Upper lobe of left lung (tissue), 6 donors: ENCODE measurements around the gene NFIB. TPM values are rescaled to one million over a fixed set of nuclear protein-coding genes. Genes with fewer than 3 reads are reported as not detected.

Experiments
- ATAC-seq, 2 donors: fragments of 200-7000 bp; cut with Tn5 transposase; one replicate each; pipeline ENCODE4 v1.9.1; 2022; ENCODE audit warnings: mild to moderate bottlenecking in 2 of 2, moderate library complexity in 2 of 2; ENCODE audit not compliant: low FRiP score in 2 of 2
- DNase-seq, 2 donors: peaks; one replicate each; pipeline ENCODE4 v3.0.0-alpha.2; 2019 to 2020
- H3K27ac ChIP-seq, 4 donors: fragments of 200-600 bp; sonication (generic); one replicate each; pipeline ENCODE4 v1.5.1; 2016 to 2019
- H3K27me3 ChIP-seq, 4 donors: fragments of 200-600 bp; sonication (generic); one replicate each; pipeline ENCODE4 v1.5.1; 2017 to 2019
- H3K36me3 ChIP-seq, 4 donors: fragments of 200-600 bp; sonication (generic); one replicate each; pipeline ENCODE4 v1.5.1; 2016 to 2019
- H3K4me1 ChIP-seq, 4 donors: fragments of 200-600 bp; sonication (generic); one replicate each; pipeline ENCODE4 v1.5.1; 2018 to 2019
- H3K4me3 ChIP-seq, 4 donors: fragments of 200-600 bp; sonication (generic); one replicate each; pipeline ENCODE4 v1.5.1; 2017 to 2019; ENCODE audit warnings: mild to moderate bottlenecking in 2 of 4, moderate library complexity in 1 of 4
- H3K9me3 ChIP-seq, 4 donors: fragments of 200-600 bp; sonication (generic); one replicate each; pipeline ENCODE4 v1.5.1; 2018 to 2019
- EP300 ChIP-seq, 4 donors: sonication (generic); formaldehyde crosslinking; IDR thresholded peaks; one replicate each; pipeline ENCODE4 v1.5.1; 2017; ENCODE audit warnings: antibody characterized with exemption in 4 of 4, control low read depth in 2 of 4
- POLR2A ChIP-seq, 4 donors: fragments of 450-650 bp; IDR thresholded peaks; one replicate each; pipeline ENCODE4 v1.5.1; 2016 to 2017; ENCODE audit warnings: antibody characterized with exemption in 4 of 4, mild to moderate bottlenecking in 2 of 4
- POLR2AphosphoS5 ChIP-seq, 2 donors: sonication (generic); formaldehyde crosslinking; IDR thresholded peaks; one replicate each; pipeline ENCODE4 v1.5.1; 2017; ENCODE audit warnings: antibody characterized with exemption in 2 of 2
- WGBS, 2 donors: methylation state at CpG; one replicate each; pipeline ENCODE4 v1.1.5; 2017 to 2018; 5-methylcytosine and 5-hydroxymethylcytosine counted together
- total RNA-seq, 6 donors: library from RNA; depleted of rRNA in 4 of 6; stranded (reverse); fragments of >200 nt in 4 of 6; gene quantifications; one replicate each; pipeline versions ENCODE4 v1.1.0 to v1.2.1, GENCODE V29; 2016 to 2021
- TF ChIP-seq, protein P1 (sequence below), 6 experiments: fragments of 450-650 bp in 4 of 6; fragments of 200-600 bp in 2 of 6; sonication (generic) in 2 of 6; IDR thresholded peaks; one replicate each; pipeline ENCODE4 v1.5.1; 2016 to 2019; ENCODE audit warnings: antibody characterized with exemption in 6 of 6
- donor health status: DM: no; HTN: no; CAD: no; lungs with moderate emphysema.
- donor health status: DM: no; HTN: yes; CAD: no; lungs with severe emphysema.

The NFIB gene
- total RNA-seq, 6 donors from 2014 or later, result 33.9 to 109 (median 67.5) TPM

DNA sequence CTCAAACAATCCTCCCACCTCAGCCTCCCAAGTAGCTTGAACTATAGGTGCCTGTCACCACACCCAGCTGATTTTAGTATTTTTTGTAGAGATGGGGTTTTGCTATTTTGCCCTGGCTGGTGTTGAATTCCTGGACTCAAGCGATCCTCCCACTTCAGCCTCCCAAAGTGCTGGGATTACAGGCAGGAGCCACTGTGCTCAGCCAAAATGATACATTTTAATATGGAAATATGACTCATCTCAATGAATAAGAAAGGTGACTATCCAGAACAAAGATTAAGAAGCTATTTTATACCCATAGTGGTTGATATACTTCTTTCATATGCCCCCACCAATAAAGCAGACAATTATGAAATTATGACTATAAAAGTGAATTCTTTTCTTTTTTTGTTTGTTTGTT, 166.2 kb downstream of the NFIB start:
- no peaks in the 10 kb centered on the region for H3K9me3 ChIP-seq
- peaks cover 0 to 4% (median 0%) of the 10 kb centered on the region in 4 donors for H3K4me1 ChIP-seq
- no peak overlapping the region for H3K4me3 ChIP-seq
- 100% methylated on average over 1 of the region's 1 CpG for WGBS, 2 donors
- no peak overlapping the region for H3K27ac ChIP-seq
- TF ChIP-seq, protein P1, sequence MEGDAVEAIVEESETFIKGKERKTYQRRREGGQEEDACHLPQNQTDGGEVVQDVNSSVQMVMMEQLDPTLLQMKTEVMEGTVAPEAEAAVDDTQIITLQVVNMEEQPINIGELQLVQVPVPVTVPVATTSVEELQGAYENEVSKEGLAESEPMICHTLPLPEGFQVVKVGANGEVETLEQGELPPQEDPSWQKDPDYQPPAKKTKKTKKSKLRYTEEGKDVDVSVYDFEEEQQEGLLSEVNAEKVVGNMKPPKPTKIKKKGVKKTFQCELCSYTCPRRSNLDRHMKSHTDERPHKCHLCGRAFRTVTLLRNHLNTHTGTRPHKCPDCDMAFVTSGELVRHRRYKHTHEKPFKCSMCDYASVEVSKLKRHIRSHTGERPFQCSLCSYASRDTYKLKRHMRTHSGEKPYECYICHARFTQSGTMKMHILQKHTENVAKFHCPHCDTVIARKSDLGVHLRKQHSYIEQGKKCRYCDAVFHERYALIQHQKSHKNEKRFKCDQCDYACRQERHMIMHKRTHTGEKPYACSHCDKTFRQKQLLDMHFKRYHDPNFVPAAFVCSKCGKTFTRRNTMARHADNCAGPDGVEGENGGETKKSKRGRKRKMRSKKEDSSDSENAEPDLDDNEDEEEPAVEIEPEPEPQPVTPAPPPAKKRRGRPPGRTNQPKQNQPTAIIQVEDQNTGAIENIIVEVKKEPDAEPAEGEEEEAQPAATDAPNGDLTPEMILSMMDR (IDR thresholded peaks at IDR 0.05), result no peak
- TF ChIP-seq EP300 (IDR thresholded peaks at IDR 0.05) (no peak), POLR2AphosphoS5 (IDR thresholded peaks at IDR 0.05) (no peak), POLR2A (IDR thresholded peaks at IDR 0.05) (no peak)
- ATAC-seq (no peak), DNase-seq (no peak)
- peaks cover 0 to 10% (median 0%) of the 10 kb centered on the region in 4 donors for H3K36me3 ChIP-seq
- no peaks in the 10 kb centered on the region for H3K27me3 ChIP-seq

DNA sequence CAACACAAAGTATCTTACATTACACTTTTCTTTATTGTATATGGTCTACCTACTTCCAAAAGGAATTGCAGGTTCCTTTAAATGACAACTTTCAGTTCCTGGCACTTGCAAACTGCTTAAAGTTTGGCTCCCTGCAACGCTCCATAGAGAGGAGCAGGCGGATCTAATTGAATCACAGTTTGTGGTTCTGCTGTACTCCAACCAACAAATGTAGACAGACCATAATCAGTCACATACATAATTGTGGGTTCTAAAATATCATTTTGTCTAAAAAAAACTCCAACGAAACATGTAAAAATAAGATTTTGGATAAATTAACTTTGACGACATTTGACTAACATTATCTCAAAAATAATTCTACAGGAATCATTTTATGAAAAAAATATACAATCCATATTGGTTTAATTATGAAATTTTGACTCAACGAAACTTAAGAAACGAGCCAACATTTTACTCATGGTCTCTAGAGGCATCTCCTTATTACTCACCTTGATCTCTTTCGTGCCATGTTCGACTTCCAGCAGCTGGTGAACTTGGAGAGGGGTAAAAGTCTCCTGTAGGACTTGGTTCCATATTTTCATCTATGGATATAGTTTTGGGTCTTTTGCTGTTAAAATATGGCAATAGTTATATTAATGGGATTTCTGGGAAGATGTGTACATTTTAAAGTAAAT, 167.6 kb downstream of the NFIB start:
- Histone ChIP-seq H3K9me3 (no peaks in the 10 kb centered on the region), H3K4me1 (no peaks in the 10 kb centered on the region), H3K27ac (no peak overlapping the region), H3K36me3 (peaks cover 0 to 12% (median 0%) of the 10 kb centered on the region in 4 donors), H3K27me3 (no peaks in the 10 kb centered on the region), H3K4me3 (no peak overlapping the region)
- WGBS, 2 donors, result 88 to 96% methylated on average over 8 of the region's 8 CpGs
- DNase-seq (no peak), ATAC-seq (no peak)
- TF ChIP-seq POLR2AphosphoS5 (IDR thresholded peaks at IDR 0.05), result no peak
- TF ChIP-seq POLR2A (IDR thresholded peaks at IDR 0.05), result no peak
- TF ChIP-seq EP300 (IDR thresholded peaks at IDR 0.05), result no peak
- TF ChIP-seq, protein P1 (IDR thresholded peaks at IDR 0.05), result no peak

DNA sequence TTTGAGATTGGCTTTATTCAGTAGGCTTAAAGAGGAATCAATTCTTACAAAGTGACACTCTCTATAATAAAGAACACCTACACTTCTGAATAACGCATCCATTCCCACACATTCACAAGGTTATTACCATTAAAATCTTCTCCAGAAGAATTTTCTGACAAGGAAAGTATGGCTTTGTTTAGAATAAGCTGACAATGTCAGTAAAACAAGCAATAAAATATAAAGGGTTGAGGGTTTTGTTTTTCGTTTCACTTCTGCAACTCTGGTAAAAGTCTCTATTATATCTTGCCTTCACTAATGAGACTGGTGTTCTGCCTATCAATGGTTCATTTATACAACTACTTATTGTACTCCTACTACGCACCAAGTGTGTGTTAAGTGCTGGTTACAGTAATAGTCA, 169.7 kb downstream of the NFIB start:
- no peaks in the 10 kb centered on the region for H3K27me3 ChIP-seq
- no peaks in the 10 kb centered on the region for H3K9me3 ChIP-seq
- 76 to 79% methylated on average over 3 of the region's 3 CpGs for WGBS, 2 donors
- DNase-seq (no peak), ATAC-seq (no peak)
- no peak overlapping the region for H3K27ac ChIP-seq
- H3K36me3 ChIP-seq, result peaks cover 0 to 12% (median 0%) of the 10 kb centered on the region in 4 donors
- H3K4me3 ChIP-seq, result no peak overlapping the region
- H3K4me1 ChIP-seq, result no peaks in the 10 kb centered on the region
- no peak for TF ChIP-seq POLR2AphosphoS5 (IDR thresholded peaks at IDR 0.05)
- no peak for TF ChIP-seq EP300 (IDR thresholded peaks at IDR 0.05)
- TF ChIP-seq, protein P1 (IDR thresholded peaks at IDR 0.05), result no peak
- no peak for TF ChIP-seq POLR2A (IDR thresholded peaks at IDR 0.05)

DNA sequence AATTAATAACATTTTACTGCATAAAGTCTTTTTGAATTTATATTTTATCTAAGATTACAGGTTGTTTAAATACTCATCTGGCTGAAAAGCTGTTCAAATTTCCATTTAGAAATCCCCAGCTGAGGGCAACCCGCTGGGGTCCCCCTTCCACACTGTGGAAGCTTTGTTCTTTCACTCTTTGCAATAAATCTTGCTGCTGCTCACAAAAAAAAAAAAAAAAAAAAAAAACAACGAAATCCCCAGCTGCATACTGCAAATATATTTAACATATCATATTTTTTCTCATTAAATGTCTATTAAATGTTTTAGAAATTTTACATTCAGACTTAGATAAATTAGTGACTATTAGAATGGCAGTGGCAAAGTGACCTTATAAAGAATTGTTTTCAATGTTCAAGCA, 172.2 kb downstream of the NFIB start:
- Histone ChIP-seq H3K27ac (no peak overlapping the region), H3K27me3 (no peaks in the 10 kb centered on the region), H3K4me1 (no peaks in the 10 kb centered on the region), H3K4me3 (no peak overlapping the region), H3K36me3 (peaks cover 0 to 12% (median 0%) of the 10 kb centered on the region in 4 donors), H3K9me3 (no peaks in the 10 kb centered on the region)
- no peak for ATAC-seq
- no peak for DNase-seq
- TF ChIP-seq EP300 (IDR thresholded peaks at IDR 0.05) (no peak), POLR2AphosphoS5 (IDR thresholded peaks at IDR 0.05) (no peak), POLR2A (IDR thresholded peaks at IDR 0.05) (no peak)
- TF ChIP-seq, protein P1 (IDR thresholded peaks at IDR 0.05), result no peak
- 75 to 88% methylated on average over 2 of the region's 2 CpGs for WGBS, 2 donors
